Measurements from ENCODE around the gene NUBP2. TPM values are rescaled to one million over a fixed set of nuclear protein-coding genes. Genes with fewer than 3 reads are reported as not detected.

The NUBP2 gene
- polyA plus RNA-seq, 2 of the 4 experiments (the other 2 are of a cell fraction), result 24.7 to 65.3 TPM

GRCh38 chr16:1754204-1754603 is 28.6 kb upstream of the NUBP2 start:
- CTCF ChIA-PET, result interaction anchor here (0.8 to 2.0 kb wide), 3 partner anchors 9 to 48 kb away, joined by 4 to 9 read pairs (median 6); partner anchors contain the start of gene MAPK8IP3
- H3K4me2 ChIP-seq, result no peak overlapping the region
- no peaks in the 10 kb centered on the region for H3K9me3 ChIP-seq
- TF ChIP-seq PHF8 (IDR thresholded peaks at IDR 0.05; ENCODE audit: borderline replicate concordance, low read depth) (no peak), ZSCAN20 (CRISPR knock-in tag; IDR thresholded peaks at IDR 0.05) (no peak), BCL3 (IDR thresholded peaks at IDR 0.05) (no peak), EHMT2 (IDR thresholded peaks at IDR 0.05; ENCODE audit: low read depth) (no peak), RCOR1 (IDR thresholded peaks at IDR 0.05; ENCODE audit: low read depth, low read length) (no peak), ESRRA (IDR thresholded peaks at IDR 0.05; ENCODE audit: borderline replicate concordance, low read length) (no peak), ZFP36 (IDR thresholded peaks at IDR 0.05; ENCODE audit: borderline replicate concordance, partially characterized antibody) (no peak), JUNB (IDR thresholded peaks at IDR 0.05) (no peak), RARB (CRISPR knock-in tag; IDR thresholded peaks at IDR 0.05) (no peak), ELK1 (IDR thresholded peaks at IDR 0.05; ENCODE audit: low read depth, low read length) (no peak), FOSL2 (IDR thresholded peaks at IDR 0.05) (no peak), FOSL2 (CRISPR knock-in tag; IDR thresholded peaks at IDR 0.05) (no peak), CHD2 (IDR thresholded peaks at IDR 0.05; ENCODE audit: low read length, partially characterized antibody) (no peak), HES2 (IDR thresholded peaks at IDR 0.05) (no peak), MYC (IDR thresholded peaks at IDR 0.05; ENCODE audit: borderline replicate concordance, low read length) (no peak), BHLHE40 (IDR thresholded peaks at IDR 0.05; ENCODE audit: low read depth, low read length) (no peak), FOSB (CRISPR knock-in tag; IDR thresholded peaks at IDR 0.05) (no peak), RNF2 (IDR thresholded peaks at IDR 0.05; ENCODE audit: borderline replicate concordance, low read depth) (no peak), HOXB13 (CRISPR knock-in tag; IDR thresholded peaks at IDR 0.05; ENCODE audit: low read depth) (no peak), HOXB5 (CRISPR knock-in tag; IDR thresholded peaks at IDR 0.05) (no peak), E2F6 (IDR thresholded peaks at IDR 0.05; ENCODE audit: borderline replicate concordance, low read depth) (no peak)
- no peaks in the 10 kb centered on the region for H3K4me1 ChIP-seq
- no peak overlapping the region for H3K27ac ChIP-seq
- POLR2A ChIA-PET, result interaction anchor here (1.6 kb wide), 1 partner anchor 18 kb away, joined by 4 read pairs; the partner anchor contains the start of genes EME2 and MRPS34
- FAIRE-seq (no peak), ATAC-seq (no peak), DNase-seq (ENCODE audit: low read depth in 1 of 2, low spot score in 1 of 2) (no peak)
- H3K4me3 ChIP-seq, result no peak overlapping the region
- WGBS (ENCODE audit: missing lambda C conversion rate), result 94% methylated on average over 12 of the region's 12 CpGs

GRCh38 chr16:1757714-1758461 is 24.9 kb upstream of the NUBP2 start:
- ATAC-seq (no peak), DNase-seq (ENCODE audit: low read depth in 1 of 2, low spot score in 1 of 2) (no peak), FAIRE-seq (no peak)
- ChIA-PET CTCF (interaction anchor here (0.8 to 1.4 kb wide), 5 partner anchors 12 to 66 kb away, joined by 3 to 6 read pairs (median 4); partner anchors contain the start of genes EME2, MAPK8IP3 and MRPS34), POLR2A (no interaction called here)
- 95% methylated on average over 31 of the region's 37 CpGs for WGBS (ENCODE audit: missing lambda C conversion rate)
- Histone ChIP-seq H3K9me3 (no peaks in the 10 kb centered on the region), H3K27ac (no peak overlapping the region), H3K4me2 (no peak overlapping the region), H3K4me3 (no peak overlapping the region), H3K4me1 (no peaks in the 10 kb centered on the region)
- TF ChIP-seq POLR2A (IDR thresholded peaks at IDR 0.05; ENCODE audit: low read length) (no peak), HDAC2 (IDR thresholded peaks at IDR 0.05) (no peak), TFCP2L1 (CRISPR knock-in tag; IDR thresholded peaks at IDR 0.05) (no peak), E2F6 (IDR thresholded peaks at IDR 0.05; ENCODE audit: borderline replicate concordance, low read depth) (no peak), NR3C1 (IDR thresholded peaks at IDR 0.05) (no peak), CHD2 (IDR thresholded peaks at IDR 0.05; ENCODE audit: low read length, partially characterized antibody) (no peak), ELK1 (IDR thresholded peaks at IDR 0.05; ENCODE audit: low read depth, low read length) (no peak), MAZ (IDR thresholded peaks at IDR 0.05; ENCODE audit: borderline replicate concordance, low read depth, low read length) (no peak), BCL3 (IDR thresholded peaks at IDR 0.05) (no peak), ESRRA (IDR thresholded peaks at IDR 0.05; ENCODE audit: borderline replicate concordance, low read length) (no peak), CBX2 (IDR thresholded peaks at IDR 0.05; ENCODE audit: borderline replicate concordance, low read depth) (no peak), ZFP36 (IDR thresholded peaks at IDR 0.05; ENCODE audit: borderline replicate concordance, partially characterized antibody) (no peak), EP300 (IDR thresholded peaks at IDR 0.05) (no peak), HEYL (CRISPR knock-in tag; IDR thresholded peaks at IDR 0.05) (no peak), KDM1A (IDR thresholded peaks at IDR 0.05; ENCODE audit: low read depth) (no peak), MYC (IDR thresholded peaks at IDR 0.05; ENCODE audit: borderline replicate concordance, low read length) (no peak), NFE2L2 (conservative IDR thresholded peaks at IDR 0.05; ENCODE audit: low read length) (no peak)

All from A549 (cell line).